ENCODE data around the gene GPR55. TPM values are rescaled to one million over a fixed set of nuclear protein-coding genes. Genes with fewer than 3 reads are reported as not detected.

GPR55 gene
- total and polyA plus RNA-seq, 2 of the 8 experiments (the other 6 are each of a cell fraction or from before 2014, with no cell fraction given), result not detected

- Histone ChIP-seq H3K27ac (ENCODE audit: low read depth, low read length) (no peak overlapping the region), H3K79me2 (ENCODE audit: control insufficient read depth in 1 of 2, insufficient read depth in 2 of 2, low read length in 2 of 2) (no peaks in the 10 kb centered on the region), H3K4me2 (ENCODE audit: insufficient read depth in 1 of 2, low read depth in 2 of 2, low read length in 2 of 2) (no peak overlapping the region), H4K91ac (replicated peaks; ENCODE audit: insufficient read length, low read length) (peak overlapping the region; percentile 19), H2AFZ (ENCODE audit: low read length) (no peak overlapping the region), H2BK5ac (ENCODE audit: low read depth, low read length) (no peak overlapping the region), H3K14ac (ENCODE audit: insufficient read length) (no peak overlapping the region), H2BK12ac (ENCODE audit: low read depth, low read length) (no peak overlapping the region), H3K9me3 (ENCODE audit: insufficient read depth in 2 of 2, low read depth in 1 of 2, low read length in 1 of 2) (no peaks in the 10 kb centered on the region), H3K79me1 (ENCODE audit: low read depth, low read length) (no peaks in the 10 kb centered on the region), H3K23me2 (ENCODE audit: low read depth, low read length) (peaks cover 2% of the 10 kb centered on the region; the same call in 1 of the 2 replicates), H3K23ac (ENCODE audit: insufficient read length) (no peak overlapping the region), H3K4me3 (ENCODE audit: extremely low read depth in 1 of 4, insufficient read depth in 2 of 4, low read depth in 3 of 4, low read length in 4 of 4) (no peak overlapping the region), H3K27me3 (replicated peaks in 1 of 4; ENCODE audit: control insufficient read depth in 3 of 4, extremely low read depth in 1 of 4, insufficient read depth in 3 of 4, low read length in 3 of 4) (no peaks in the 10 kb centered on the region), H4K5ac (ENCODE audit: insufficient read length, low read depth, low read length) (no peak overlapping the region), H2AK5ac (ENCODE audit: low read depth, low read length) (no peak overlapping the region), H2BK15ac (ENCODE audit: low read length) (0 out of 2 replicates have a peak overlapping the region, but pooled peaks have one; percentile 51), H3K9ac (replicated peaks in 1 of 4; ENCODE audit: extremely low read depth in 1 of 4, low read depth in 3 of 4, low read length in 3 of 4) (no peak overlapping the region), H4K20me1 (replicated peaks in 1 of 2; ENCODE audit: control insufficient read depth in 1 of 2, insufficient read depth in 2 of 2, low read length in 2 of 2) (no peaks in the 10 kb centered on the region), H3K4me1 (replicated peaks in 1 of 4; ENCODE audit: control insufficient read depth in 3 of 4, insufficient read depth in 4 of 4, low read length in 3 of 4) (no peaks in the 10 kb centered on the region), H3K18ac (ENCODE audit: extremely low read depth, low read length) (no peak overlapping the region), H4K8ac (ENCODE audit: extremely low read depth, insufficient read depth, low read length) (no peak overlapping the region), H3K4ac (replicated peaks; ENCODE audit: insufficient read length, low read depth, low read length) (no peak overlapping the region), H2BK20ac (ENCODE audit: low read length) (no peak overlapping the region), H2BK120ac (replicated peaks; ENCODE audit: low read depth, low read length) (no peak overlapping the region), H3K56ac (replicated peaks; ENCODE audit: insufficient read length, low read depth, low read length) (no peak overlapping the region), H3K36me3 (ENCODE audit: control insufficient read depth in 2 of 4, insufficient read depth in 4 of 4, low read length in 3 of 4) (no peaks in the 10 kb centered on the region)
- FAIRE-seq, result no peak
- WGBS, 2 experiments (ENCODE audit: extremely low coverage in 1 of 2, insufficient coverage in 1 of 2, insufficient read length in 1 of 2, insufficient replicate concordance in 2 of 2, low coverage in 1 of 2, low lambda C conversion rate in 2 of 2, missing lambda C conversion rate in 1 of 2), result 86% methylated on average over 6 of the region's 6 CpGs; no CpG with 5 or more reads in 1 of the 2 experiments
- ChIA-PET CTCF (ENCODE audit: partially characterized antibody) (interaction anchor here (0.7 to 5.3 kb wide), 6 partner anchors 9 to 73 kb away, joined by 3 to 43 read pairs (median 4); partner anchors contain the start of gene GPR55), POLR2A (ENCODE audit: partially characterized antibody) (no interaction called here)
- no peak for DNase-seq (ENCODE audit: low read depth in 1 of 2, low spot score in 2 of 2)
- TF ChIP-seq E2F6 (IDR thresholded peaks at IDR 0.05) (no peak), RAD21 (IDR thresholded peaks at IDR 0.05 in 1 of 2, conservative IDR thresholded peaks at IDR 0.05 in 1 of 2; ENCODE audit: low read depth in 2 of 2, low read length in 2 of 2) (no peak), RFX5 (IDR thresholded peaks at IDR 0.05; ENCODE audit: borderline replicate concordance, low read depth, low read length) (no peak), ZNF274 (IDR thresholded peaks at IDR 0.05; ENCODE audit: borderline replicate concordance, extremely low read depth, low read length) (no peak), POLR2A (IDR thresholded peaks at IDR 0.05; ENCODE audit: control extremely low read depth in 1 of 2, low read depth in 2 of 2, low read length in 2 of 2) (no peak), POU5F1 (IDR thresholded peaks at IDR 0.05; ENCODE audit: low read depth, low read length) (no peak), TCF12 (IDR thresholded peaks at IDR 0.05; ENCODE audit: low read depth, low read length) (no peak), CTCF (IDR thresholded peaks at IDR 0.05; ENCODE audit: control extremely low read depth in 1 of 3, insufficient read depth in 1 of 3, low read depth in 1 of 3, low read length in 3 of 3) (no peak)
These were observed 9.7 kb downstream of the GPR55 start for GRCh38 chr2:230915319-230915718.

Measured in H1 (cell line).